Stimulated activated CD4-positive, alpha-beta T cell treated with anti-CD3 and anti-CD28 coated beads, Interleukin-4, amount 100 ng/mL, for 48 hours (primary cell): ENCODE measurements around the gene CDK5RAP3.
A peak's percentile ranks its signal among the peaks of the same experiment; 100 is the strongest.
"Not testable (repeated sequence)": the region's sequence is repeated elsewhere in the genome, so short reads cannot be mapped to it uniquely, and the experiment has no call there.

Experiments used
- DNase-seq, 2 donors: peaks; one replicate each; pipeline ENCODE4 v3.0.0-alpha.2; 2020; ENCODE audit warnings: low read depth in 2 of 2

Gene CDK5RAP3

GRCh38 chr17:47997586-47997985 lies 26.7 kb downstream of the CDK5RAP3 start:
- DNase-seq = no peak

DNA sequence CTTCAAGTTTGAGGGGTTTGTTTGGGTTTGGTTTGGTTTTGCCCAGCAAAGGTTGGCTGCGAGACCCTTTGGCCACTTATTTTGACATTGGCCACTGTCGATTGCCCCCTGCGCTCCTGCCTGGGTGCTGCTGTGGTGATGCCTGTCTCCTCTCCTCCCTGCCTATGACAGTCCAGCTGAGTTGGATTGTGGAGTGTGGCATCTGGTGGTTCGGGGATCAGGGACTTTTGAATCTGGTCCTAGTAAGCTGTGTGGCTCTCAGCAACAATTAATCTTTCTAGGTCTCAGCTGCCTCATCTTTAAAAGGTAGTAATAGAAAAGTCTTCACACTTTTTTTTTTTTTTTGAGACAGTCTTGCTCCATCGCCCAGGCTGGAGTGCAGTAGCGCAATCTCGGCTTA lies 27.1 kb downstream of the CDK5RAP3 start:
- no peak for DNase-seq

- no peak for DNase-seq
Measured at GRCh38 chr17:47999582-47999981, 28.7 kb downstream of the CDK5RAP3 start.

- DNase-seq = no peak
Measured at GRCh38 chr17:48001197-48001596, 30.3 kb downstream of the CDK5RAP3 start.

DNA sequence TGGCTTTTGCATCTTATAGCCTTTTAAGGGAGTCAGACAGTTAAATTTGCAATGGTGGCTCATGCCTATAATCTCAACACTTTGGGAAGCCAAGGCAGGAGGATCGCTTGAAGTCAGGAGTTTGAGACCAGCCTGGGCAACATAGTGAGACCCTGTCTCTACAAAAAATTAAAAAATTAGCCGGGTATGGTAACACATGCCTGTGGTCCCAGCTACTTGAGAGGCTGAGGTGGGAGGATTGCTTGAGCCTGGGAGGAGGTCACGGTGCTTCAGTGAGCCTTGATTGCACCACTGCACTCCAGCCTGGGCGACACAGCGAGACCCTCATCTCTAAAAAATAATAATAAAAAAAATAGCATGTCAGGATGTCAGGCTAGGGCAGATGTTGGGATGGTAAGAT lies 30.7 kb downstream of the CDK5RAP3 start:
- not testable (repeated sequence) for DNase-seq

DNA sequence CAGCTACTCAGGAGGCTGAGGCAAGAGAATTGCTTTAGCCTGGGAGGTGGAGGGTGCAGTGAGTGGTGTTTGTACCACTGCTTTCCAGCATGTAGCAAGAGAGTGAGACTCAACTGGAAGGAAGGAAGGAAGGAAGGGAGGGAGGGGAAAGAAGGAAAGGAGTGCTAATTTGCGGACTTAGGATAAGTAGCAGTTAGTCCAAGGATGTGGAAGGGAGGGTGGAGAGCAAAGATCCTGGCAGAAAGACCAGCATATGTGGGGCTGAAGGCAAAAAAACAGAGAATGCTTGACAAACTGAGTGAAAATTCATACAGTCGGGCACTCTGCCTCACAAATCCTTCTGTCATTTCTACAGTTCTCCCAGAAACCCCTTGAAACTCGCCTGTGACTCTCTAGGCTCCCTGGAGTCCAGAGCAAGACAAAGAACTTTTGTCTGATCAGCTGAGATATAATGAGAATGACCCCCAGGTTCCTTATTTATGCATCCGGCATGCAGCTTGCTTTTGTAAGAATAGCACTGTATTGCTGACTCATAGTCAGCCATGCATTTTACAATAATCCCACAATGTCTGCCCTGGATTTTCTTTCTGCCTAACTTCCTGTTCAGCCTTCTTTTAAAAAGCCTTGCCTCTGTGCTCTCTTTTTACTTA lies 31.5 kb downstream of the CDK5RAP3 start:
- no peak for DNase-seq

GRCh38 chr17:48002916-48003416 lies 32.1 kb downstream of the CDK5RAP3 start:
- DNase-seq = no peak

- no peak for DNase-seq
Measured at GRCh38 chr17:48003417-48004151, 32.7 kb downstream of the CDK5RAP3 start.

GRCh38 chr17:48004983-48005382 lies 34.1 kb downstream of the CDK5RAP3 start:
- DNase-seq = no peak

GRCh38 chr17:48006936-48007709 lies 36.2 kb downstream of the CDK5RAP3 start:
- DNase-seq = no peak

DNA sequence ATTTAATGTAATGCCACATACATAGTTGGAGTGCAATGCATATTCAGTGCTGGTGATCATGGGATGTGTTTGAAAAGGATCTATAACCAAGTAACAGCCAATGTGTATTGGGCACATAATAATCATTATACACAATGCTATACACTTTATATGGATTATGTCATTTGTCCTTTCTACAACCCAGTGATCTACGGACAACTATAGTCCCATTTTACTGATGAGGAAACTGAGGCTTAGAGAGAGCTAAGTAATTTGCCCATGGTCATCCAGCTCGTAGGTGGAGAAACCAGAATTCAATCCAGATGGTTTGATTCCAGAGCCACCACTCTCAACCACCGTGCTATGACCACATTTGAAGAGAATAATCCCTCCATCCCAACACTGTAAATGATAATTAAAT lies 39.3 kb downstream of the CDK5RAP3 start:
- no peak for DNase-seq

- peak in 1 of 2 donors; percentile 45 for DNase-seq
Measured at GRCh38 chr17:48011405-48012150, 40.7 kb downstream of the CDK5RAP3 start.

DNA sequence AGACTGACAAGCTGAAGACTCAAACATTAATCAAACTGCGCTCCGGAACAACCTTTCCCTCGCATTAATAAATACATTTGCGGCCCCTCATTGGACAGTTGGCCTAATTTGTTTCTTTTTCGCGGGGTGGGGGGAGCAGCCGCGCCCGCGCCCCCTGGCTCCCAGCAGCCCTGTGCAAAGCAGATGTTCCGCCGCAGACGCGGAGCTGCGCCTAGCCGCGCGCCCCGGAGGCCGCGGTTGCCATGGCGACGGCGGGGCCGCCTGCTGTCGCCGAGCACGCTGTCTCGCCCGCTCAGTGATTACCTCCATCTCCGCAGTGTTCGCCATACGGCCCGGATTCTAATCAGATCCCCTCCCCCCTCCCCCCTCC lies 41.2 kb downstream of the CDK5RAP3 start:
- peak; percentile 47 to 54 for DNase-seq

DNA sequence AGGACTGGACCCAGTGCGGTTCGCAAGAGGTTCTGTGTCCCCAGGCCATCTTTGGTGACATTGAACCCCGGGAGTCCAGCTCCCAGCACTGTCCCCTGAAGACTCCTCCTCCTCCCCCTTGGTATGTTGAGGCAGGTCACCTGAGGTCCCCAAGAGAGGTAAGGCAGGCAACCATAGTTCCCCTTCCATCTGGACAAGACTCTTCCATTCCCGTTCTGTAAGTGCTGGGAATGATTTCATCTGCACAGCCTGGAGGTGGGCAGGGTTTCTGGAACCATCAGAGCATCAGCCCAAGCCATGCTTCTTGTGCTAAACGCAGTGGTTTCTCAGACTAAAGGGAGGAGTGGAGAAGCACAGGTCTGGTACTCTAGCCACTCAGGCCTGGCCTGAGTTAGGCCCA lies 41.7 kb downstream of the CDK5RAP3 start:
- DNase-seq = no peak

DNA sequence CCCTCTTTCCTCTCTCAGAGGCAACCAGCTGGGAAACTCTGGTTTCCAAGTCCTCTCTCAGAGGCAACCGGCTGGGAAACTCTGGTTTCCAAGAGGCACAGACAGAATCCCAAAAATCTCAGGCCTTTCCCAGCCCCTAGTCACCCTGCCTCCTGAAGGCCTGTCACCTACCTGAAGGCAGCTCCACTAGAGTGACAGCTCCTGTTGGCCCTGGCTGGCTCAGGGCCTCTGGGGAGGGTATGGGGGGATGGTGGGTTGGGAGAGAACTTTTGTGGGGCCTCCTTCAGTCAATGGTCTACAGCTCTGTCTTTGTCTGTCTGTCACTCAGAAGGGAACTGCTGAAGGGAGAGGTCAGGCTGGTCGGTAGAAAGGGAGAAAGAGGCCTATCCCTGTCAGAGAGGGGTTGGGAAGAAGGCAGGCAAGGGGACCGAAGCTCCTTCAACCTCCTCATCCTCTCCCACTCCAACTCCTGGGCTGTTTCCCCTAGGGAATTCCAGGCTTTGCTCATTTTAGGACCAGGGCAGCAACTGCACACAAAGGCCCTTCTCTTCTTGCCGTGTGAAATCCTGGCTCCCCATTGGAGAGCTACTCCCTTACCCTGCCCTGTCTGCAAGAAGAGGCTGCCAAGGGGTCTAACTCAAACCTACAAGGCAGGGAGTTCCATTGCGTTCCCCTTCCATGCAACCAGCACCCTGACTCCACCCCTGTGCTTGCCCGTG lies 43.1 kb downstream of the CDK5RAP3 start:
- DNase-seq = no peak

- DNase-seq = no peak
Measured at GRCh38 chr17:48014595-48015111, 43.7 kb downstream of the CDK5RAP3 start.

GRCh38 chr17:48016112-48016511 lies 45.2 kb downstream of the CDK5RAP3 start:
- DNase-seq = no peak

- not testable (repeated sequence) for DNase-seq
Measured at GRCh38 chr17:48017817-48018158, 46.9 kb downstream of the CDK5RAP3 start.

- no peak for DNase-seq
Measured at GRCh38 chr17:48021934-48022333, 51.0 kb downstream of the CDK5RAP3 start.

DNA sequence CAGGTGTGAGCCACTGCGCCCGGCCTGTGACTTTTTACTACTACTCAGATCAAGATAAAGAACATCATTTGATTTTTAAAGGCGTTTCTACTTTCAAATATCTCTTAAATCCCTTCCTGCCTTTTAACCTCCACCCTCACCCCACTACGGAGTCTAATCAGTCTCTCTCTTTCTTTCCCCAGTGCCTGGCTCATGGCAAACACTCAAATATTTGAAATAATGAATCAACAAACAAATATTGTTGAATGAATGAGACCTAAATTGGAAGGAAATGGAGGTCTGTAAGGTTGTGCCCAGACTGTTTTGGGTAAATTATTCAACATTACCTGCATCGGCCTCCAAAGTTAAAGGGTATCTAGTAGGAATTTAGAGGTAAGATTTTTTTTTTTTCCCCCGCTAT lies 52.0 kb downstream of the CDK5RAP3 start:
- no peak for DNase-seq
